Heart left ventricle (tissue), 11 donors: ENCODE data around the gene POLR2A. TPM values are rescaled to one million over a fixed set of nuclear protein-coding genes. Genes with fewer than 3 reads are reported as not detected.

ENCODE experiments used
- polyA plus RNA-seq, 2 donors: library from polyadenylated mRNA; stranded (reverse); fragments of 200-250 nt; gene quantifications; one replicate each; pipeline ENCODE4 v1.2.3, GENCODE V29; 2013
- total RNA-seq, 9 donors: library from RNA; depleted of rRNA in 2 of 9; stranded (reverse); fragments of >200 nt in 2 of 9; fragmentation: NEBNext Ultra II Directional in 3 of 9; extraction: Animal tissue kit (Norgen Biotek cat#: 25700) in 3 of 9; gene quantifications; one replicate each; pipeline versions ENCODE4 v1.1.0 to v1.2.4, GENCODE V29; 2016 to 2023
- donor health status: ischemic (EF 13 %, LVEDD 7.1; RV severe dilation, severe dysfunction).
- donor health status: healthy with polysubstance abuse.
- donor health status: DM: no; HTN: yes; CAD: no.
- donor health status: DM: no; HTN: no; CAD: no.
- donor health status: ischemic (EF 25% LVEDD 5.7; RV mildly dilated, moderate dysfunction).
- donor health status: healthy.
- donor health status: DM: yes; HTN: yes; CAD: no.
- donor health status: PGD.
- donor health status: nonischemic (EF 23%, LVEDD 6.1; RV moderate dilation, normal function).

The POLR2A gene
- total and polyA plus RNA-seq, 11 donors = 17.3 to 77.6 (median 41.5) TPM

Other genes with a start within 250 kb of the POLR2A start
Only the 30 nearest of the 40 such genes appear.
- gene SLC2A4, start 202.6 kb upstream of the POLR2A start, total RNA-seq = 100 to 1,000 TPM in 7 of 9 donors, 10 to 100 TPM in 2; 82.0 to 184 (median 172) TPM
- 100 to 1,000 TPM in 1 of 2 donors, 10 to 100 TPM in 1; 48.5 to 107 TPM for gene SLC2A4, start 202.6 kb upstream of the POLR2A start, polyA plus RNA-seq
- gene YBX2, start 189.7 kb upstream of the POLR2A start, total RNA-seq = 1 to 10 TPM in 1 of 9 donors, under 1 TPM in 8; 0.32 to 1.6 (median 0.56) TPM
- gene YBX2, start 189.7 kb upstream of the POLR2A start, polyA plus RNA-seq = 1 to 10 TPM in 1 of 2 donors, under 1 TPM in 1; 0.43 to 2.0 TPM
- 100 to 1,000 TPM; 120 to 500 (median 257) TPM for gene EIF5A, start 176.7 kb upstream of the POLR2A start, total RNA-seq
- gene EIF5A, start 176.7 kb upstream of the POLR2A start, polyA plus RNA-seq = 100 to 1,000 TPM; 403 to 934 TPM
- gene GPS2, start 169.0 kb upstream of the POLR2A start, total RNA-seq = 100 to 1,000 TPM in 1 of 9 donors, 10 to 100 TPM in 8; 51.0 to 118 (median 61.2) TPM
- 10 to 100 TPM; 81.6 to 88.4 TPM for gene GPS2, start 169.0 kb upstream of the POLR2A start, polyA plus RNA-seq
- gene NEURL4, start 155.0 kb upstream of the POLR2A start, total RNA-seq = 10 to 100 TPM; 13.6 to 39.2 (median 27.6) TPM
- gene NEURL4, start 155.0 kb upstream of the POLR2A start, polyA plus RNA-seq = 10 to 100 TPM; 23.0 to 29.6 TPM
- 10 to 100 TPM in 5 of 9 donors, 1 to 10 TPM in 3, under 1 TPM in 1; 0.88 to 24.2 (median 16.4) TPM for gene ACAP1, start 147.8 kb upstream of the POLR2A start, total RNA-seq
- gene ACAP1, start 147.8 kb upstream of the POLR2A start, polyA plus RNA-seq = 1 to 10 TPM; 2.6 to 6.1 TPM
- gene KCTD11, start 132.2 kb upstream of the POLR2A start, total RNA-seq = 1 to 10 TPM; 3.4 to 9.0 (median 5.9) TPM
- gene KCTD11, start 132.2 kb upstream of the POLR2A start, polyA plus RNA-seq = 1 to 10 TPM; 6.4 to 9.6 TPM
- gene TMEM95, start 129.2 kb upstream of the POLR2A start, total RNA-seq = not detected
- not detected for gene TMEM95, start 129.2 kb upstream of the POLR2A start, polyA plus RNA-seq
- 1 to 10 TPM; 1.4 to 6.2 (median 2.2) TPM for gene TNK1, start 103.3 kb upstream of the POLR2A start, total RNA-seq
- gene TNK1, start 103.3 kb upstream of the POLR2A start, polyA plus RNA-seq = 1 to 10 TPM; 1.8 to 2.1 TPM
- gene PLSCR3, start 89.8 kb upstream of the POLR2A start, total RNA-seq = 10 to 100 TPM; 14.3 to 29.5 (median 16.4) TPM
- gene PLSCR3, start 89.8 kb upstream of the POLR2A start, polyA plus RNA-seq = 10 to 100 TPM; 21.2 to 28.3 TPM
- gene TMEM256, start 80.3 kb upstream of the POLR2A start, total RNA-seq = 10 to 100 TPM; 51.9 to 78.7 (median 69.5) TPM
- 100 to 1,000 TPM in 1 of 2 donors, 10 to 100 TPM in 1; 74.4 to 195 TPM for gene TMEM256, start 80.3 kb upstream of the POLR2A start, polyA plus RNA-seq
- gene NLGN2, start 76.5 kb upstream of the POLR2A start, total RNA-seq = 10 to 100 TPM in 2 of 9 donors, 1 to 10 TPM in 7; 4.6 to 12.9 (median 7.3) TPM
- 10 to 100 TPM in 1 of 2 donors, 1 to 10 TPM in 1; 3.5 to 11.1 TPM for gene NLGN2, start 76.5 kb upstream of the POLR2A start, polyA plus RNA-seq
- gene SPEM1, start 64.0 kb upstream of the POLR2A start, total RNA-seq = not detected
- not detected for gene SPEM1, start 64.0 kb upstream of the POLR2A start, polyA plus RNA-seq
- not detected for gene SPEM2, start 58.8 kb upstream of the POLR2A start, total RNA-seq
- gene SPEM2, start 58.8 kb upstream of the POLR2A start, polyA plus RNA-seq = not detected
- not detected for gene SPEM3, start 55.5 kb upstream of the POLR2A start, total RNA-seq
- not detected for gene SPEM3, start 55.5 kb upstream of the POLR2A start, polyA plus RNA-seq
- gene TMEM102, start 48.9 kb upstream of the POLR2A start, total RNA-seq = 1 to 10 TPM; 1.7 to 6.8 (median 4.0) TPM
- 1 to 10 TPM; 1.8 to 4.5 TPM for gene TMEM102, start 48.9 kb upstream of the POLR2A start, polyA plus RNA-seq
- 1 to 10 TPM; 2.8 to 9.6 (median 7.8) TPM for gene FGF11, start 44.9 kb upstream of the POLR2A start, total RNA-seq
- 1 to 10 TPM; 1.6 to 9.6 TPM for gene FGF11, start 44.9 kb upstream of the POLR2A start, polyA plus RNA-seq
- gene CHRNB1, start 39.3 kb upstream of the POLR2A start, total RNA-seq = 10 to 100 TPM in 7 of 9 donors, 1 to 10 TPM in 2; 8.2 to 14.2 (median 11.0) TPM
- 10 to 100 TPM; 11.2 to 27.3 TPM for gene CHRNB1, start 39.3 kb upstream of the POLR2A start, polyA plus RNA-seq
- gene ZBTB4, start 4.7 kb upstream of the POLR2A start, total RNA-seq = 10 to 100 TPM; 51.8 to 77.2 (median 59.5) TPM
- gene ZBTB4, start 4.7 kb upstream of the POLR2A start, polyA plus RNA-seq = 10 to 100 TPM; 29.3 to 35.3 TPM
- gene SLC35G6, start 2.9 kb upstream of the POLR2A start, total RNA-seq = not detected
- gene SLC35G6, start 2.9 kb upstream of the POLR2A start, polyA plus RNA-seq = under 1 TPM in 1 of 2 donors, not detected in 1; 0.08 TPM
- gene TNFSF12, start 64.7 kb downstream of the POLR2A start, total RNA-seq = 10 to 100 TPM; 20.3 to 49.5 (median 35.1) TPM
- gene TNFSF12, start 64.7 kb downstream of the POLR2A start, polyA plus RNA-seq = 10 to 100 TPM; 19.6 to 36.8 TPM
- gene TNFSF13, start 74.4 kb downstream of the POLR2A start, total RNA-seq = 10 to 100 TPM in 3 of 9 donors, 1 to 10 TPM in 6; 3.7 to 43.0 (median 6.4) TPM
- 1 to 10 TPM; 6.9 to 7.1 TPM for gene TNFSF13, start 74.4 kb downstream of the POLR2A start, polyA plus RNA-seq
- gene SENP3, start 77.6 kb downstream of the POLR2A start, total RNA-seq = 10 to 100 TPM; 26.4 to 59.5 (median 28.9) TPM
- 10 to 100 TPM; 29.1 to 65.5 TPM for gene SENP3, start 77.6 kb downstream of the POLR2A start, polyA plus RNA-seq
- gene CD68, start 95.3 kb downstream of the POLR2A start, total RNA-seq = 100 to 1,000 TPM in 2 of 9 donors, 10 to 100 TPM in 6, 1 to 10 TPM in 1; 9.9 to 324 (median 22.5) TPM
- gene CD68, start 95.3 kb downstream of the POLR2A start, polyA plus RNA-seq = 10 to 100 TPM; 11.3 to 46.7 TPM
- 10 to 100 TPM; 18.4 to 90.1 (median 25.4) TPM for gene MPDU1, start 99.5 kb downstream of the POLR2A start, total RNA-seq
- 100 to 1,000 TPM in 1 of 2 donors, 10 to 100 TPM in 1; 33.3 to 106 TPM for gene MPDU1, start 99.5 kb downstream of the POLR2A start, polyA plus RNA-seq
- gene SOX15, start 105.7 kb downstream of the POLR2A start, total RNA-seq = 1 to 10 TPM in 4 of 9 donors, under 1 TPM in 4, not detected in 1; 0.65 to 8.0 (median 1.2) TPM
- 1 to 10 TPM in 1 of 2 donors, under 1 TPM in 1; 0.32 to 2.2 TPM for gene SOX15, start 105.7 kb downstream of the POLR2A start, polyA plus RNA-seq
- 100 to 1,000 TPM in 4 of 9 donors, 10 to 100 TPM in 5; 68.0 to 121 (median 98.6) TPM for gene FXR2, start 130.5 kb downstream of the POLR2A start, total RNA-seq
- 100 to 1,000 TPM in 1 of 2 donors, 10 to 100 TPM in 1; 72.4 to 123 TPM for gene FXR2, start 130.5 kb downstream of the POLR2A start, polyA plus RNA-seq
- gene SAT2, start 143.5 kb downstream of the POLR2A start, total RNA-seq = 10 to 100 TPM; 50.0 to 76.0 (median 57.3) TPM
- gene SAT2, start 143.5 kb downstream of the POLR2A start, polyA plus RNA-seq = 100 to 1,000 TPM; 113 to 131 TPM
- 1 to 10 TPM in 1 of 9 donors, under 1 TPM in 4, not detected in 4; 0.56 to 1.1 (median 0.66) TPM for gene SHBG, start 145.8 kb downstream of the POLR2A start, total RNA-seq
- gene SHBG, start 145.8 kb downstream of the POLR2A start, polyA plus RNA-seq = under 1 TPM; 0.28 to 0.61 TPM
- 1 to 10 TPM; 1.3 to 6.6 (median 2.9) TPM for gene ATP1B2, start 166.6 kb downstream of the POLR2A start, total RNA-seq
- gene ATP1B2, start 166.6 kb downstream of the POLR2A start, polyA plus RNA-seq = 1 to 10 TPM in 1 of 2 donors, under 1 TPM in 1; 0.60 to 2.6 TPM